HFFc6 (cell line): ENCODE results near the gene ANKRD13A. TPM values are rescaled to one million over a fixed set of nuclear protein-coding genes. Genes with fewer than 3 reads are reported as not detected.

ENCODE experiments used
- DNase-seq: peaks from one replicate; pipeline ENCODE4 v3.0.0-alpha.2; 2018
- H3K27ac Mint-ChIP-seq: 2 replicates; pipeline ENCODE4 v1.8.0; 2020; ENCODE audit warnings: mild to moderate bottlenecking, mixed read lengths
- H3K27me3 Mint-ChIP-seq: 2 replicates; pipeline ENCODE4 v1.8.0; 2021; ENCODE audit warnings: mild to moderate bottlenecking, moderate library complexity, mixed read lengths; ENCODE audit not compliant: insufficient read depth
- H3K36me3 Mint-ChIP-seq: 2 replicates; pipeline ENCODE4 v1.8.0; 2021; ENCODE audit warnings: low read depth, mixed read lengths
- H3K4me1 Mint-ChIP-seq: 2 replicates; pipeline ENCODE4 v1.8.0; 2020; ENCODE audit warnings: low read depth, mixed read lengths
- H3K4me3 Mint-ChIP-seq: 2 replicates; pipeline ENCODE4 v1.8.0; 2020; ENCODE audit warnings: mild to moderate bottlenecking, moderate library complexity, mixed read lengths
- H3K9me3 Mint-ChIP-seq: 2 replicates; pipeline ENCODE4 v1.8.0; 2020; ENCODE audit warnings: mild to moderate bottlenecking, mixed read lengths
- total RNA-seq, 6 experiments: library from RNA; stranded (reverse); fragmentation: NEBNext Ultra II Directional; extraction: Animal tissue kit (Norgen Biotek cat#: 25700); gene quantifications; 2 replicates in 1 of 6; 3 replicates in 5 of 6; pipeline ENCODE4 v1.2.3, GENCODE V29; 2021
- TF ChIP-seq, protein P1 (sequence below): fragments of 200-600 bp; sonication (generic); IDR thresholded peaks from 2 replicates; pipeline ENCODE4 v1.5.0; 2021; ENCODE audit warnings: antibody characterized with exemption, mild to moderate bottlenecking

The ANKRD13A gene
- total RNA-seq, 6 experiments from 2014 or later: 133 to 150 (median 146) TPM

DNA sequence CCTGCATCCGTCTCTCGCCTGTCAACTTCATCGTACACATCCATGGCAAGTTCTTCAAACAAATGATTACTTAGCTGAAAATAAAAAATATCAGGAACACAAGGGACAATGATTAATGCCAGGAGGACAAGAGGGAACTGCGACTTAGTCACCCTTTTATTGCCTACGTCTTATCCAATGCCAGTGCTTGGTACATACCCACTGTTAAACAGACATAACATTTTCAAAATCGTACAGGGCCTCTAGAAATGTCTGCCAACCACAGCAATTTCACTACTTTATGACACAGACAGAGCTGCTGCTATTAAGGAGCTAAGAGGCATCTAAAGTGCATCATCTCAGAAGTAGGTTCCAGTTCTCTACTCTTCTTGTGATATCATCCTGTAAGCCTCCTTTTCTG is 37.6 kb upstream of the ANKRD13A start:
- H3K27ac Mint-ChIP-seq: peak overlapping the region; percentile 7; the same call in 1 of the 2 replicates
- peak; percentile 20 for DNase-seq
- H3K27me3 Mint-ChIP-seq: no peaks in the 10 kb centered on the region; the same call in 1 of the 2 replicates
- H3K36me3 Mint-ChIP-seq: peaks cover 53% of the 10 kb centered on the region
- H3K4me3 Mint-ChIP-seq: no peak overlapping the region
- H3K4me1 Mint-ChIP-seq: peaks cover 42% of the 10 kb centered on the region
- H3K9me3 Mint-ChIP-seq: no peaks in the 10 kb centered on the region
- TF ChIP-seq, protein P1, sequence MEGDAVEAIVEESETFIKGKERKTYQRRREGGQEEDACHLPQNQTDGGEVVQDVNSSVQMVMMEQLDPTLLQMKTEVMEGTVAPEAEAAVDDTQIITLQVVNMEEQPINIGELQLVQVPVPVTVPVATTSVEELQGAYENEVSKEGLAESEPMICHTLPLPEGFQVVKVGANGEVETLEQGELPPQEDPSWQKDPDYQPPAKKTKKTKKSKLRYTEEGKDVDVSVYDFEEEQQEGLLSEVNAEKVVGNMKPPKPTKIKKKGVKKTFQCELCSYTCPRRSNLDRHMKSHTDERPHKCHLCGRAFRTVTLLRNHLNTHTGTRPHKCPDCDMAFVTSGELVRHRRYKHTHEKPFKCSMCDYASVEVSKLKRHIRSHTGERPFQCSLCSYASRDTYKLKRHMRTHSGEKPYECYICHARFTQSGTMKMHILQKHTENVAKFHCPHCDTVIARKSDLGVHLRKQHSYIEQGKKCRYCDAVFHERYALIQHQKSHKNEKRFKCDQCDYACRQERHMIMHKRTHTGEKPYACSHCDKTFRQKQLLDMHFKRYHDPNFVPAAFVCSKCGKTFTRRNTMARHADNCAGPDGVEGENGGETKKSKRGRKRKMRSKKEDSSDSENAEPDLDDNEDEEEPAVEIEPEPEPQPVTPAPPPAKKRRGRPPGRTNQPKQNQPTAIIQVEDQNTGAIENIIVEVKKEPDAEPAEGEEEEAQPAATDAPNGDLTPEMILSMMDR: no peak

DNA sequence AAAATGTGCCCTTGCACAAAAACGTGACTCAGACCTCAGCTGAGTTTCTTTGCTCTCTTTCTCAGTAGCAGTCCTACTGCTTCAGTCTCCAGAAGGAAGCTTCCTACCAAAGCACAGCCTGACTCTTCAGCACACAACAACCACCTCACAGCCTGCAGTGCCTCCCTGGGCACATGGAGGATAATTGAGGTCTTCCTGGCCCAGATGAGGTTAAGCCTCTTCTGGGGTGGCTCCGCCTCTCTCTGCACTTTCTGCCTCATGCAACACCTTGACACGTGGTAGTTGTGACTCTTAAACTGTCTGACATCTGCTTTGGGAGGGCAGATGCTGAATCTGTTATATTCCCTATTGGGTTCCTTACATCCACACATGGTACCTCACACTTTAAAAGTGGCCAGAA is 36.8 kb upstream of the ANKRD13A start:
- Mint-ChIP-seq H3K4me3 (no peak overlapping the region), H3K9me3 (no peaks in the 10 kb centered on the region), H3K36me3 (peaks cover 49% of the 10 kb centered on the region), H3K27me3 (no peaks in the 10 kb centered on the region; the same call in 1 of the 2 replicates), H3K27ac (no peak overlapping the region), H3K4me1 (peaks cover 45% of the 10 kb centered on the region)
- no peak for DNase-seq
- TF ChIP-seq, protein P1: no peak

DNA sequence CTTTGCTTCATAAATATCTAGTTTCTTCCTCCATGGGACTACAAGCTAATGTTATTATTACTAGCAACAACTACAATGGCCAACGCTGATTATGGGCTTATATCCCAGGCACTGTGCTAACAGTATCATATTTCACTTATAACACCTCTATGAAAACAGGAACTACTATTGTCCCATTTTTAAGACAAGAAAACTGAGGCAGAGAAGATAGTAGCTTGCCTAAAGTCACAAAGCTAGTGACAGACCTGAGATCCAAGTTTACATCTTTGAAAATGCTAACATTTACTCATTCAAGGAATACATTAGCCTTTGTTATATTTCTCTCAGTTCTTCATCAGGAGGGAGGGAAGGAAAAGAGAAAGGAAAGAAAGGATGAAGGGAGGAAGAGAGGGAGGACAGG is 35.9 kb upstream of the ANKRD13A start:
- DNase-seq: no peak
- peak overlapping the region; percentile 82 for H3K27ac Mint-ChIP-seq
- no peaks in the 10 kb centered on the region for H3K9me3 Mint-ChIP-seq
- peaks cover 3% of the 10 kb centered on the region for H3K27me3 Mint-ChIP-seq
- peaks cover 54% of the 10 kb centered on the region for H3K4me1 Mint-ChIP-seq
- H3K4me3 Mint-ChIP-seq: no peak overlapping the region
- peaks cover 55% of the 10 kb centered on the region for H3K36me3 Mint-ChIP-seq
- TF ChIP-seq, protein P1: no peak

DNA sequence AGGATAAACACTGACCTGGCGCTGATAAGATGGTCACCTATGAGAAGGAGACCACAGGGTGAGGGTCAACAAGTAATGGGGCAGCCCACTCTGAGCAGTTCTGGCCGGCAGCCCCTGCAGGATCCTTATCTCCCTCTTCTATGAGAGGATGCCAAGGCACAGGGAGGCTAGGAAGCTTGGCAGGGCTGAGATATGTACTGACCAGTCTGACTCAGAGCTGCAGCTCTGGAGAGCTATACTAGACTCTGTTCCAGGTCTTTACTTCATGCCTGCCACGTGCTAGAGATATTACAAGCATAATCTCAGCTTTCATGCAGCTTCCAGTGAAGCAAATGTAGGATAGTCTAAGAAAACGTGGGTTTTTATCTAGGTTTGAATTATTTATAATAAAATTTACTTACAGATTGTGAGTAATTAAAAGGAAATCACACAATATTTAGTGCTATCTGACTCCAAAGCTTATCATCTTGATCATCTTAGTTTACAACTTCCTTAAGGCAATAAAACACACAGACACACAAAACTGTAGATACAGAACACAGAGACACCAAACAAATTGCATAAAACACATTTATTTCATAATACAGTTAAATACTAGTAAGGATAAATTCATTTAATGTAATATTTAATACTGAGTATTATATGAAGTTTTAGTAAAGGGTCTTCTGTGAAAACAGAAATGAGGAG is 35.3 kb upstream of the ANKRD13A start:
- peaks cover 48% of the 10 kb centered on the region for H3K4me1 Mint-ChIP-seq
- no peaks in the 10 kb centered on the region for H3K9me3 Mint-ChIP-seq
- no peak overlapping the region for H3K4me3 Mint-ChIP-seq
- peaks cover 3% of the 10 kb centered on the region for H3K27me3 Mint-ChIP-seq
- peaks cover 49% of the 10 kb centered on the region for H3K36me3 Mint-ChIP-seq
- TF ChIP-seq, protein P1: no peak
- H3K27ac Mint-ChIP-seq: peak overlapping the region; percentile 82
- peak; percentile 71 for DNase-seq

DNA sequence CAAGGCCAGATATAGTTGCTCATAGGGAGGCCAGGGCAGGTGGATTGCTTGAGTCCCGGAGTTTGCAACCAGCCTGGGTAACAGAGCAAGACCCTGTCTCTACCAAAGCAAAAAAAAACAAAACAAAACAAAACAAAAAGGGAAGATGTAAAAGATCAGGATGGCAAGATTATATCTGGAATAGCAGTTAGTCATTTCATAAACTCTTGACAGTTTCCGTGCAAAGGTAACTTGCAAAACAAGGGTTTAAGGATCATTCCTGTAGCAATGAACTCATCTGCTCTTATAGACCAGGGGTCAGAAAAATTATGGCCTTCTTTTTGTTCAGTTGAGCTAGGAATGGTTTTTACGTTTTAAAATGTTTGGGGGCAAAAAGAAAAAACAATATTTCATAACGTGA is 32.7 kb upstream of the ANKRD13A start:
- Mint-ChIP-seq H3K27me3 (peaks cover 4% of the 10 kb centered on the region), H3K36me3 (peaks cover 44% of the 10 kb centered on the region), H3K27ac (no peak overlapping the region), H3K4me1 (peaks cover 43% of the 10 kb centered on the region), H3K4me3 (no peak overlapping the region), H3K9me3 (no peaks in the 10 kb centered on the region)
- TF ChIP-seq, protein P1: no peak
- no peak for DNase-seq
